Aorta (tissue), 5 donors: ENCODE measurements around the gene BHLHE23. TPM values are rescaled to one million over a fixed set of nuclear protein-coding genes. Genes with fewer than 3 reads are reported as not detected.
A peak's percentile ranks its signal among the peaks of the same experiment; 100 is the strongest.

Experiments
- ATAC-seq: fragments of 200-7000 bp; cut with Tn5 transposase; one replicate; pipeline ENCODE4 v1.9.1; 2022; ENCODE audit warnings: moderate library complexity; ENCODE audit not compliant: low FRiP score
- DNase-seq, 2 donors: peaks; one replicate each; pipeline ENCODE4 v3.0.0-alpha.2; 2020
- H3K27ac ChIP-seq, 2 donors: one replicate each; pipeline ENCODE4 v1.5.1; 2013; ENCODE audit warnings: low read length in 2 of 2, mild to moderate bottlenecking in 2 of 2, moderate library complexity in 2 of 2, control low read depth in 1 of 2, inconsistent platforms in 1 of 2, low read depth in 1 of 2
- H3K27me3 ChIP-seq, 2 donors: one replicate each; pipeline ENCODE4 v1.6.1; 2013; ENCODE audit warnings: control low read depth in 1 of 2, low read length in 1 of 2, mild to moderate bottlenecking in 1 of 2, moderate library complexity in 1 of 2; ENCODE audit not compliant: insufficient read depth in 2 of 2, control insufficient read depth in 1 of 2
- H3K36me3 ChIP-seq, 2 donors: one replicate each; pipeline ENCODE4 v1.6.1; 2013; ENCODE audit warnings: control low read depth in 1 of 2, low read length in 1 of 2, mild to moderate bottlenecking in 1 of 2; ENCODE audit not compliant: insufficient read depth in 2 of 2, control insufficient read depth in 1 of 2
- H3K4me1 ChIP-seq, 2 donors: one replicate each; pipeline ENCODE4 v1.6.1; 2013; ENCODE audit warnings: low read length in 2 of 2, control low read depth in 1 of 2, mild to moderate bottlenecking in 1 of 2, moderate library complexity in 1 of 2; ENCODE audit not compliant: insufficient read depth in 2 of 2, control insufficient read depth in 1 of 2
- H3K4me3 ChIP-seq, 2 donors: one replicate each; pipeline ENCODE4 v1.5.1; 2013; ENCODE audit warnings: low read length in 2 of 2, control low read depth in 1 of 2, mild to moderate bottlenecking in 1 of 2
- H3K9me3 ChIP-seq: one replicate; pipeline ENCODE4 v1.6.1; 2013; ENCODE audit warnings: mild to moderate bottlenecking, low read length; ENCODE audit not compliant: control insufficient read depth
- WGBS, 2 donors: extraction: QIAGEN DNeasy Blood & Tissue Kit; methylation state at CpG; one replicate each; pipeline ENCODE4 v1.1.7; 2013; 5-methylcytosine and 5-hydroxymethylcytosine counted together
- intact Hi-C, 2 donors: fragments of 100-400 bp; cut with DNase I; formaldehyde crosslinking; loops; one replicate each; pipeline versions ENCODE4 v1.14.2 to v1.15.0; 2022
- polyA plus RNA-seq, 2 donors: library from polyadenylated mRNA; stranded (reverse); fragments of 200-250 nt; gene quantifications; one replicate each; pipeline ENCODE4 v1.2.3, GENCODE V29; 2013
- total RNA-seq, 2 donors: library from RNA; stranded (reverse); fragmentation: NEBNext Ultra II Directional; extraction: Animal tissue kit (Norgen Biotek cat#: 25700); gene quantifications; one replicate each; pipeline ENCODE4 v1.2.1, GENCODE V29; 2021
- donor health status: healthy with polysubstance abuse.
- donor health status: Bipolar disorder and iron deficiency.
- donor health status: DM: no; HTN: no; CAD: no.
- donor health status: DM: no; HTN: no; CAD: no.
- donor health status: DM: yes; HTN: yes; CAD: no.

BHLHE23 gene
- total and polyA plus RNA-seq, 4 donors, result not detected

- 6 to 7% methylated on average over 51 to 54 of the region's 54 CpGs for whole genome bisulfite sequencing, 2 donors
- ATAC-seq (peak; percentile 87), DNase-seq (peak; percentile 79 to 94)
- H3K27me3 ChIP-seq, result no peaks in the 10 kb centered on the region
- H3K4me1 ChIP-seq, result no peaks in the 10 kb centered on the region
- intact Hi-C loops, result loop anchor here (1.0 to 10.0 kb wide), 5 partner anchors 37 to 345 kb away; no protein-coding TSS in a partner anchor
- H3K4me3 ChIP-seq, result no peak overlapping the region
- no peak overlapping the region for H3K27ac ChIP-seq
- no peaks in the 10 kb centered on the region for H3K36me3 ChIP-seq
- peaks cover 5% of the 10 kb centered on the region for H3K9me3 ChIP-seq
Measured at GRCh38 chr20:63009045-63009961, 2.5 kb upstream of the BHLHE23 start.

GRCh38 chr20:63008541-63009044 lies 1.8 kb upstream of the BHLHE23 start:
- Histone ChIP-seq H3K4me1 (no peaks in the 10 kb centered on the region), H3K4me3 (no peak overlapping the region), H3K9me3 (peaks cover 2% of the 10 kb centered on the region), H3K27ac (no peak overlapping the region), H3K36me3 (no peaks in the 10 kb centered on the region), H3K27me3 (no peaks in the 10 kb centered on the region)
- no peak for ATAC-seq
- DNase-seq, result no peak
- 7 to 8% methylated on average over 15 to 21 of the region's 21 CpGs for WGBS, 2 donors
- intact Hi-C loops, result loop anchor here (1.0 to 10.0 kb wide), 5 partner anchors 36 to 344 kb away; no protein-coding TSS in a partner anchor

DNA sequence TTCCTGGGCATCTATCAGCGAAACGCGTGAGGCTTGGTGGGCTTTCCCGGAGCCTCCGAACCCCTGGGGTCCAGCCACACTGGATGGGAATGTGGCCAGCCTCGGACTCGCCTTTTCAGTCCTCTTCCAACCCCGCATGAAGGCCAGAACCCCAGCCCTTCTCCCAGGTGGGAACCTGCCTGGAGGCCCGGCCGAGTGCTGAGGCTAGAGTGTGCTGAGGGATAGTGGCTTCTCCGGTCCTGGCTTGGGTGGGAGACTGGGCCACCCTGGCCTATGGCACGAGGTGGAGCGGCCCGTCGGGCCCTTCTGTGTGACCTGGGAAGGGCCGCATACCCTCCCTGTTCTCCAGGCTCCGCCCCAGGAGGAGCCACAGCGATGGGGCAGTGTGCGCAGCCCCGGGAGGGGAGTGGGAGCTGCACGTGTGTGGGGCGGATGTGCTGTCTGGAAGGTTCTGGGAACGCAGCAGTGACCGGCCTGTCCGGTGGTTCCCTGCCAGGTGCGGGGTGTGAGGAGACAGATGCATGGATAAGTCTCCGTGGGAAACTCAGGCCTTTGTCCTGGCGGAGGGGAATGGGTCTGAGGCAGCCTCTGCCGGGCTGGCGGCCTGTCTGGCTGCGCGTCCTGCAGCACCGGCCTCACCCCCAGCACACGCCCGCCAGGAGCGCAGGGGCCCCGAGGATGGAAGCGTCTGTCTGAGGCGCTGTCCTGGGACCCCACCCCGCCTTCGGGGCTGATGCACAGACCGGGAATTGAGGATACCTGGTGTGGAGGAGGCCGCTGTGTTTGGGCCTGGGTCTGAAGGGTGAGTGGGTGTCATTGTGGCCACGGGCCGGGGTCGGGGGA lies 1.1 kb upstream of the BHLHE23 start:
- Histone ChIP-seq H3K27ac (no peak overlapping the region), H3K36me3 (no peaks in the 10 kb centered on the region), H3K4me3 (no peak overlapping the region), H3K9me3 (peaks cover 2% of the 10 kb centered on the region), H3K27me3 (no peaks in the 10 kb centered on the region), H3K4me1 (no peaks in the 10 kb centered on the region)
- 12% methylated on average over 39 to 46 of the region's 46 CpGs for WGBS, 2 donors
- intact Hi-C loops, result loop anchor here (2.0 to 10.0 kb wide), 4 partner anchors 109 to 343 kb away; no protein-coding TSS in a partner anchor
- DNase-seq (no peak), ATAC-seq (no peak)

- Histone ChIP-seq H3K36me3 (no peaks in the 10 kb centered on the region), H3K27me3 (no peaks in the 10 kb centered on the region), H3K9me3 (no peaks in the 10 kb centered on the region), H3K27ac (no peak overlapping the region), H3K4me1 (no peaks in the 10 kb centered on the region), H3K4me3 (no peak overlapping the region)
- ATAC-seq (no peak), DNase-seq (no peak)
- intact Hi-C loops, result loop anchor here (5.0 to 10.0 kb wide), 2 partner anchors 135 to 343 kb away; no protein-coding TSS in a partner anchor
- 2% methylated on average over 23 to 24 of the region's 24 CpGs for whole genome bisulfite sequencing, 2 donors
Measured at GRCh38 chr20:63007360-63007645, 539 bp upstream of the BHLHE23 start.

- DNase-seq (no peak), ATAC-seq (no peak)
- no peaks in the 10 kb centered on the region for H3K36me3 ChIP-seq
- no peak overlapping the region for H3K27ac ChIP-seq
- intact Hi-C loops, result loop anchor here (5.0 to 10.0 kb wide), 2 partner anchors 134 to 341 kb away; no protein-coding TSS in a partner anchor
- no peaks in the 10 kb centered on the region for H3K27me3 ChIP-seq
- no peak overlapping the region for H3K4me3 ChIP-seq
- no peaks in the 10 kb centered on the region for H3K9me3 ChIP-seq
- H3K4me1 ChIP-seq, result no peaks in the 10 kb centered on the region
- 2 to 3% methylated on average over 50 to 90 of the region's 90 CpGs for WGBS, 2 donors
Measured at GRCh38 chr20:63005862-63006539, 763 bp downstream of the BHLHE23 start.

GRCh38 chr20:63005365-63005861 lies 1.4 kb downstream of the BHLHE23 start:
- Histone ChIP-seq H3K4me3 (no peak overlapping the region), H3K27me3 (no peaks in the 10 kb centered on the region), H3K9me3 (no peaks in the 10 kb centered on the region), H3K36me3 (no peaks in the 10 kb centered on the region), H3K4me1 (no peaks in the 10 kb centered on the region), H3K27ac (no peak overlapping the region)
- intact Hi-C loops, result loop anchor here (5.0 to 10.0 kb wide), 2 partner anchors 133 to 341 kb away; no protein-coding TSS in a partner anchor
- WGBS, 2 donors, result 2 to 3% methylated on average over 43 of the region's 43 CpGs
- DNase-seq (no peak), ATAC-seq (no peak)

DNA sequence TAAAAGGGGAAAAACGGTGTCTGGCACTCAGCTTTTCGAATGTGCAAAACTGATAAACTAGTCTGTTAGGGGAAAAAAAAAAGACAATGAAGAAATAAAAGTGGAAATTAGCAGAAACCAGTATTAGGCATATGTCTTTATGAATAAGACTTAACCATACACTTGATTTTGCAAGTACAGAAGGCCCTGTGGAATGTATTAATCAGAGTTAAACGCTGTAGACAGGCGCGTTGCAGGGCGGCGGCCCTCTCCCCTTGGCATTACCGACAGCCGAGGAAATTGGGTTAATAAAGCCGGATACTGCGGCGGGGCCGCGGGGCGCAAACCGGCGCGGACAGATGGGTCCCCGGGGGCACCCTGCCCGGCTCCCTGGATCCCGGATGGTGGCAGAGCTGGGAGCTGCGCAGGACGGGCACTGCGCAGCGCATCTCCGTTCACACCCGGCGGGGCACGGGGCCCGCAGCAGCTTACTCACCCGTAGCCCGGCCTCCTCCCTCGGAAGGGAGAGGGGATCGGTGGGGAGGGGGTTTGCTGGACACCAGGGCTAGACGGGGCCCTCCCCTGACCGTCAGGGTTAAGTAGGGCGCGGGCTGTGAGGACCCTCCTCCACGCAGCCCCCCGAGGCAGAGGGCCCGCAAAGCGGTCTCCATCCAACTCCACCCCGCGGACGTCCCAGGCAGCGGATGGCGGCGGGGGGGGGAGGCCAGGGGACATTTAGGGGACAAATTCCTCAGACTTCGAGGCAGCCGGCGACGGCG lies 2.0 kb downstream of the BHLHE23 start:
- intact Hi-C loops, result loop anchor here (5.0 to 10.0 kb wide), 2 partner anchors 132 to 340 kb away; no protein-coding TSS in a partner anchor
- 4 to 5% methylated on average over 50 to 53 of the region's 53 CpGs for WGBS, 2 donors
- no peak overlapping the region for H3K4me3 ChIP-seq
- no peaks in the 10 kb centered on the region for H3K36me3 ChIP-seq
- H3K9me3 ChIP-seq, result no peaks in the 10 kb centered on the region
- H3K27me3 ChIP-seq, result no peaks in the 10 kb centered on the region
- DNase-seq, result no peak
- no peak for ATAC-seq
- H3K4me1 ChIP-seq, result no peaks in the 10 kb centered on the region
- H3K27ac ChIP-seq, result no peak overlapping the region
